ENCODE results near the gene CHRNA4. TPM values are rescaled to one million over a fixed set of nuclear protein-coding genes. Genes with fewer than 3 reads are reported as not detected.

Gene CHRNA4
- total and polyA plus RNA-seq, 9 of the 15 experiments (the other 6 are each of a cell fraction or from before 2014, with no cell fraction given), result not detected

DNA sequence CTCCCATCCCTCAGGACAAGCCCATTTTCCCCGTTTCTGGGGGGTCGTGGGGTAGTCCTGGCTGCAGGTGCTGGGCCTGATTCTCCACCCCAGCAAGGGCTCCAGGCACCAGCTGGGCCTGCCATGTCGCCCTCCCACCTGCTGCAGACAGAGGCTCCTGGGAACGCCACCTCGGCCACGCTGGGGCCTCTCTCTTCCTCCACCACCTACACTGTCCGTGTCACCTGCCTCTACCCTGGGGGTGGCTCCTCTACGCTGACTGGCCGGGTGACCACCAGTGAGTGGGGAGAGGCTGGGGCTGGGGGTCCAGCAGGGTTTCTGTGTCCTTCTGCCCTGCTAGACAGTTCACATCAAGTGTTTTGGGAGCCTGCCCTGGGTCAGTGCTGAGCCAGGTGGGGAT lies 48.9 kb downstream of the CHRNA4 start:
- ATAC-seq, result no peak
- no peak overlapping the region; a peak in 1 of 4 replicates for H3K9ac ChIP-seq (ENCODE audit: insufficient read depth in 1 of 2, low read depth in 2 of 2, low read length in 2 of 2)
- no peak for DNase-seq (ENCODE audit: extremely low read depth in 1 of 4, low spot score in 3 of 4)
- H3K9me3 ChIP-seq (replicated peaks; ENCODE audit: control insufficient read depth, insufficient read depth, low read depth, low read length), result no peaks in the 10 kb centered on the region
- no peaks in the 10 kb centered on the region for H3K9me1 ChIP-seq (ENCODE audit: control insufficient read depth, insufficient read depth, low read length)
- no peak overlapping the region for H3K4me3 ChIP-seq
- no peaks in the 10 kb centered on the region for H3K36me3 ChIP-seq (ENCODE audit: control insufficient read depth, insufficient read depth, low read length)
- peaks cover 0 to 65% of the 10 kb centered on the region in 2 experiments; a peak in 2 of 5 replicates for H3K4me1 ChIP-seq (replicated peaks in 1 of 2; ENCODE audit: control insufficient read depth in 2 of 2, insufficient read depth in 2 of 2, low read length in 2 of 2)
- no TSS peak for BruUV-seq (replicated peaks)
- TF ChIP-seq PCBP1 (IDR thresholded peaks at IDR 0.05; ENCODE audit: low read depth, low read length, poor library complexity, severe bottlenecking) (no peak), PYGO2 (tag; IDR thresholded peaks at IDR 0.05) (no peak), SREBF1 (IDR thresholded peaks at IDR 0.05; ENCODE audit: borderline replicate concordance, low read depth, low read length) (no peak), NCOA6 (IDR thresholded peaks at IDR 0.05) (no peak), PHB2 (IDR thresholded peaks at IDR 0.05; ENCODE audit: low read depth) (no peak), TAL1 (IDR thresholded peaks at IDR 0.05) (no peak), RBM39 (optimal IDR thresholded peaks at IDR 0.05; ENCODE audit: low read depth, low read length) (no peak), PML (IDR thresholded peaks at IDR 0.05; ENCODE audit: low read length) (no peak), DLX4 (CRISPR knock-in tag; IDR thresholded peaks at IDR 0.05) (no peak), NCOA2 (IDR thresholded peaks at IDR 0.05; ENCODE audit: partially characterized antibody in 2 of 2) (no peak), ELK1 (CRISPR knock-in tag; IDR thresholded peaks at IDR 0.05) (no peak)
- peaks cover 0 to 56% of the 10 kb centered on the region in 2 experiments; a peak in 2 of 5 replicates for H3K27me3 ChIP-seq (ENCODE audit: control insufficient read depth in 2 of 2, insufficient read depth in 2 of 2, low read length in 2 of 2)
- H4K20me1 ChIP-seq (replicated peaks; ENCODE audit: control insufficient read depth, insufficient read depth, low read length), result peaks cover 12% of the 10 kb centered on the region; the same call in 1 of the 2 replicates
- no peak for FAIRE-seq
- H2AFZ ChIP-seq (ENCODE audit: low read depth, low read length), result no peak overlapping the region
- H3K79me2 ChIP-seq (ENCODE audit: control insufficient read depth, insufficient read depth, low read length), result no peaks in the 10 kb centered on the region
- no peak overlapping the region for H3K27ac ChIP-seq (ENCODE audit: extremely low read depth, low read depth, low read length)
- H3K4me2 ChIP-seq (ENCODE audit: insufficient read depth, low read length), result no peak overlapping the region
- in situ Hi-C loops (cut with MboI), result no loop called here
- ChIA-PET POLR2A (no interaction called here), CTCF (ENCODE audit: low intra/inter-chr PET ratio) (no interaction called here)
- 0% methylated on average over 5 of the region's 9 CpGs for WGBS (ENCODE audit: insufficient coverage, low coverage, missing lambda C conversion rate)
- intact Hi-C loops (cut with micrococcal nuclease), result no loop called here

Measured in K562 (cell line).